HUES48 (cell line): Measurements from ENCODE around the gene RAB29.
A peak's percentile ranks its signal among the peaks of the same experiment; 100 is the strongest.
"Not testable (repeated sequence)": the region's sequence is repeated elsewhere in the genome, so short reads cannot be mapped to it uniquely, and the experiment has no call there.

Experiments used
- H3K27ac ChIP-seq: one replicate; pipeline ENCODE4 v1.7.0; 2013; ENCODE audit warnings: low read depth, low read length, inconsistent platforms
- H3K27me3 ChIP-seq: 2 replicates; pipeline ENCODE4 v1.6.1; 2013; ENCODE audit warnings: mild to moderate bottlenecking, low read length; ENCODE audit not compliant: control insufficient read depth, insufficient read depth
- H3K36me3 ChIP-seq: 2 replicates; pipeline ENCODE4 v1.6.1; 2013; ENCODE audit warnings: low read length; ENCODE audit not compliant: control insufficient read depth, insufficient read depth
- H3K4me1 ChIP-seq: 2 replicates; pipeline ENCODE4 v1.6.1; 2013; ENCODE audit warnings: mild to moderate bottlenecking, low read length; ENCODE audit not compliant: control insufficient read depth, insufficient read depth
- H3K4me3 ChIP-seq: 2 replicates; pipeline ENCODE4 v1.5.1; 2013; ENCODE audit warnings: mild to moderate bottlenecking, low read depth, low read length
- H3K9ac ChIP-seq: 2 replicates; pipeline ENCODE4 v1.6.1; 2013; ENCODE audit warnings: mild to moderate bottlenecking, low read depth, low read length, moderate library complexity
- H3K9me3 ChIP-seq: 2 replicates; pipeline ENCODE4 v1.6.1; 2013; ENCODE audit warnings: low read length; ENCODE audit not compliant: control insufficient read depth, insufficient read depth

The RAB29 gene, protein sequence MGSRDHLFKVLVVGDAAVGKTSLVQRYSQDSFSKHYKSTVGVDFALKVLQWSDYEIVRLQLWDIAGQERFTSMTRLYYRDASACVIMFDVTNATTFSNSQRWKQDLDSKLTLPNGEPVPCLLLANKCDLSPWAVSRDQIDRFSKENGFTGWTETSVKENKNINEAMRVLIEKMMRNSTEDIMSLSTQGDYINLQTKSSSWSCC

GRCh38 chr1:205775015-205775716 is at the start of gene RAB29:
Gene RAB29, minus strand, starts transcription at chr1:205775482. Its CDS starts 526 bp downstream, at chr1:205774956.
- H3K36me3 ChIP-seq, result no peaks in the 10 kb centered on the region
- no peaks in the 10 kb centered on the region; the same call in 1 of the 2 replicates for H3K9me3 ChIP-seq
- peaks cover 29% of the 10 kb centered on the region for H3K27me3 ChIP-seq
- peaks cover 7% of the 10 kb centered on the region; the same call in 1 of the 2 replicates for H3K4me1 ChIP-seq
- H3K9ac ChIP-seq, result no peak within 1 kb of the TSS
- peak within 1 kb of the TSS; percentile 84 for H3K4me3 ChIP-seq
- H3K27ac ChIP-seq, result no peak within 1 kb of the TSS

DNA sequence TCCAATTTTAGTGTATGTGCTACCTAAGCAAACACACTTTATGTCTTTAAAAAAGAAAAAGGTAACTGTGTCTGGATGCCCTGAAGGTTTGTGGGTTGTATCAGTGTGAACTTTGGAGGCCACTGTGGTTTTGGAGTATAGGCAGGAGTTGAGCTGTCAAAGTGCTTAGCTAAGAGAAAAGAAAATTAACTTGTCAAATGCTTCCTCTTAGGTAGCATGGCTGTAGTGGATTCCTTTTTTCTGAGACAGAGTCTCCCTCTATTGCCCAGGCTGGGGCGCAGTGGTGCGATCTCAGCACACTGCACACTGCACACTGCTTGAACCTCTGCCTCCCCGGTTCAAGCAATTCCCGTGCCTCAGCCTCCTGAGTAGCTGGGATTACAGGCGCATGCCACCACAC is 48.9 kb upstream of the RAB29 start:
- H3K9me3 ChIP-seq, result no peaks in the 10 kb centered on the region
- no peak overlapping the region for H3K9ac ChIP-seq
- no peak overlapping the region for H3K27ac ChIP-seq
- H3K4me1 ChIP-seq, result peaks cover 5% of the 10 kb centered on the region
- no peak overlapping the region for H3K4me3 ChIP-seq
- H3K36me3 ChIP-seq, result no peaks in the 10 kb centered on the region
- H3K27me3 ChIP-seq, result no peaks in the 10 kb centered on the region

- not testable (repeated sequence) for H3K4me1 ChIP-seq, H3K4me3 ChIP-seq, H3K9ac ChIP-seq, H3K36me3 ChIP-seq, H3K9me3 ChIP-seq, H3K27ac ChIP-seq, H3K27me3 ChIP-seq
Measured at GRCh38 chr1:205823260-205823659, 48.0 kb upstream of the RAB29 start.

GRCh38 chr1:205822397-205822796 is 47.1 kb upstream of the RAB29 start:
- Histone ChIP-seq H3K4me1 (peaks cover 4% of the 10 kb centered on the region), H3K9ac (no peak overlapping the region), H3K27ac (no peak overlapping the region), H3K4me3 (no peak overlapping the region), H3K9me3 (no peaks in the 10 kb centered on the region), H3K36me3 (no peaks in the 10 kb centered on the region), H3K27me3 (no peaks in the 10 kb centered on the region)

DNA sequence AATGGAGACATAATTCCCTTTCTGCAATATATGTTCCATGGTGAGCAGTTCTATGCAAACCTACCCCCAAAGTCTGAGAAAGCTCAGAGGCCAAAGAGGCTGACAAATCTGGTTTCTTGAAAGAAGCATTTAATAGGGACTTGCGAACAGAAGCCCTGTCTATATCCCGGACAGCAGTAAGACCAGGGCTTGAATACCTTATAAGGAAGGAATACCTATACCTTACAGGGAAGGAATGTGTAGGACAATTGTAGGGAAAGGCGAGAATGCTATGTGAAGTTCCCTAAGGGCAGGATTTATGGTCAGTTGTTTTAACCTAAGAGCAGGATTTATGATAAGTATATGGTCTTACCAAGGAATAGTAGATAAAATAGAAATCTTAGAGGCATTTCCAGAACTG is 42.7 kb upstream of the RAB29 start:
- H3K4me1 ChIP-seq, result peaks cover 11% of the 10 kb centered on the region
- H3K9me3 ChIP-seq, result no peaks in the 10 kb centered on the region
- H3K27ac ChIP-seq, result no peak overlapping the region
- no peak overlapping the region for H3K9ac ChIP-seq
- H3K27me3 ChIP-seq, result peaks cover 12% of the 10 kb centered on the region
- no peak overlapping the region for H3K4me3 ChIP-seq
- no peaks in the 10 kb centered on the region for H3K36me3 ChIP-seq

DNA sequence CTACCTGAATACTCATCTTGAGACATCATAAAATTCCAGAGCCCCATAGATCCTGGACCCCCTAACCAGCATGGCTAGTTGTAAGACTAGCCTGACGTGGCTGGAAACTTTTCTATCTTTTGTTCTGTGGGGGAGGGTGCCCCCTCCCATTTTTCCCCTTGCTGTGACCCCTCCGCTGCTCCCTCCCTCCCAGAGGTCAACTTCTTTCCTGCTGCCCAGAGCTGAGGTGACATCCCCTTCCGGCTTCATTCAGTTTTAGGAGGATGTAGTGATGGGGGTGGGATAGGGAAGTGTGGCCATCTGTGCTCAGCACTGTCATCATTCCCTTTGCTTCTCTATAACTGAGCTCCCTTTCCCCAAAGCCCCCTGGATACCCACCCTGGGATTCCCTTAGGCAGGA is 42.1 kb upstream of the RAB29 start:
- peaks cover 11% of the 10 kb centered on the region for H3K4me1 ChIP-seq
- no peaks in the 10 kb centered on the region for H3K9me3 ChIP-seq
- no peak overlapping the region for H3K9ac ChIP-seq
- no peaks in the 10 kb centered on the region for H3K36me3 ChIP-seq
- no peak overlapping the region for H3K4me3 ChIP-seq
- H3K27me3 ChIP-seq, result peaks cover 12% of the 10 kb centered on the region
- no peak overlapping the region for H3K27ac ChIP-seq

DNA sequence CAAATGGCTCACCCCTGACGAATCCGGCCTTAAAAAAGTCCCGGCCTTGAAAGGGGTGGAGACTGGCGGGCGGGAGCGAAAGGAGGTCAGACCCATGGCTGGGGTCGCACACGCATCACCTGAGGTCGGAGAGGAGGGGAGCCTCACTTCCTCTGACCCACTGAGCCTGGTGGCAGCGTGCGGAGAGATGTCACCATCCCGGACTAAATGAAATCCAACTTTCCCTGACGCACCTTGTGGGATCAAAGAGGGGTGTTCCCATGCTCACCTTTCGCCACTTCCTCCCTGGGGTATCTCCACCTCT is 38.4 kb upstream of the RAB29 start:
- Histone ChIP-seq H3K9me3 (no peaks in the 10 kb centered on the region), H3K27ac (peak overlapping the region; percentile 69), H3K36me3 (peaks cover 19% of the 10 kb centered on the region), H3K4me3 (peak overlapping the region; percentile 85), H3K4me1 (peaks cover 27% of the 10 kb centered on the region), H3K9ac (peak overlapping the region; percentile 55; the same call in 1 of the 2 replicates), H3K27me3 (peaks cover 12% of the 10 kb centered on the region)

- peaks cover 21% of the 10 kb centered on the region for H3K36me3 ChIP-seq
- peak within 1 kb of the TSS; percentile 69 for H3K27ac ChIP-seq
Measured at GRCh38 chr1:205812878-205813754, 37.8 kb upstream of the RAB29 start, which contains the start of gene SLC41A1. Gene SLC41A1, minus strand, starts transcription at chr1:205813198. Its CDS starts 2,757 bp downstream, at chr1:205810441.

DNA sequence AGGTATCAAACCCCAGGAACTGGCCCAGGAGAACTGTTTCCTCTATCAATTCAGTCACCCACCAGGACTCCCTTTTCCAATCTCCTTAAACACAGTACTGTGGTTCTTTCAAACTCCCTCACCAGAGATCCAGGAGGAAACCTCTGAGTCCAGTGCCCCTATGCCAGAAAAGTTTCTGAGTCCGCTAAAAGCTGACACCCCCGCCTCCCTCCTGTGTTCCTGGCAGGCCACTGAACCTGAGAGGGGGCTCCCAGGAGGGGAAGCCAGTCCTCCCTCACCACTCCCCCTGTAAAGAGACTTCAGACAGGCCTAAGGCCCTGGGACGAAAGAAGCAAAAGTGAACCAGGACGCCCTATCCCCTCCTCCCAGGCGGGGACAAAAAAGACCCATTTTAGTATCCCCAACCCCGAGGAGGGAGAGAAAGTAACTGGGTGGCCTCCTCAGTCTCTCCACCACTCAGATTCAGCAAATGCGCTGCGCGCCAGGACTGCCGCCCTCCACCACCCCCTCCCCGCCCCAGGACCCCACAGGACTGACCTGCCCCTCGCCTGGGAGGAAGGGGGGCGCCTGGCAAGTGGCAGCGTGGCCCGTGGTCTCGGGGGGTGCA is 37.1 kb upstream of the RAB29 start:
- H3K27ac ChIP-seq, result peak overlapping the region; percentile 45
- peak overlapping the region; percentile 85 for H3K4me3 ChIP-seq
- H3K27me3 ChIP-seq, result peaks cover 12% of the 10 kb centered on the region
- 0 out of 2 replicates have a peak overlapping the region, but pooled peaks have one; percentile 51 for H3K9ac ChIP-seq
- H3K4me1 ChIP-seq, result peaks cover 23% of the 10 kb centered on the region
- peaks cover 21% of the 10 kb centered on the region for H3K36me3 ChIP-seq
- no peaks in the 10 kb centered on the region for H3K9me3 ChIP-seq

More at GRCh38 chr1:205812878-205813754, 37.8 kb upstream of the RAB29 start, which contains the start of gene SLC41A1:
- Histone ChIP-seq H3K27me3 (peaks cover 12% of the 10 kb centered on the region), H3K4me3 (peak within 1 kb of the TSS; percentile 85), H3K4me1 (peaks cover 27% of the 10 kb centered on the region), H3K9me3 (no peaks in the 10 kb centered on the region), H3K9ac (peak within 1 kb of the TSS; percentile 55; the same call in 1 of the 2 replicates)

DNA sequence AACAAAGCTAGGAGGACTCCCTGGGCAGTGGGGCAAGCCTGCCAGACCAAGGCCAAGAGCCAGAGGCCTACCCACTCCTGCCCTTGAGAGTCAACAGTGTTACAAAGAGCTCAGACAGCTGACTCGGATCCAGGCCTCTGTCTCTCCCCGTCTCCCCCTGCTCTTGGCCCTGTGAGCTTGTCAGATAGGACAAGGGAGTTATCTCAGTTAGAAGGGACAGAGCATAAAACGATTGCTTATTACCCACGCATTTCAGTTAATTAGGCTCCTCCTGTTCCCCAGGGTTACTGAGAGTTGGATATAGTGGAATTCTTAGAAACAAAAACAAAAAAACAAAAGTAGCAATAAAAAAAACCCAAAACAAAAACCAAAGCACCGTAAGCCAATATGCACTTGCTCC is 36.4 kb upstream of the RAB29 start:
- H3K4me1 ChIP-seq, result peaks cover 23% of the 10 kb centered on the region
- H3K9me3 ChIP-seq, result no peaks in the 10 kb centered on the region
- H3K36me3 ChIP-seq, result peaks cover 21% of the 10 kb centered on the region
- H3K27ac ChIP-seq, result no peak overlapping the region
- H3K4me3 ChIP-seq, result peak overlapping the region; percentile 85
- H3K9ac ChIP-seq, result no peak overlapping the region
- peaks cover 12% of the 10 kb centered on the region for H3K27me3 ChIP-seq
